GM18951 (cell line): ENCODE measurements around the gene FAM199X.

Source experiments
- POLR2A ChIP-seq: IDR thresholded peaks from 4 replicates; pipeline ENCODE4 v1.6.1; 2011; ENCODE audit warnings: mild to moderate bottlenecking; ENCODE audit not compliant: insufficient read length, insufficient read depth; ENCODE audit errors: extremely low read depth
- in situ Hi-C: fragments of 300-500 bp; cut with MboI; formaldehyde crosslinking; loops from one replicate; pipeline ENCODE4 v1.12.0; 2022; ENCODE audit warnings: low sequenced_read_pairs, mixed read lengths, inconsistent platforms; ENCODE audit not compliant: unreplicated experiment

Gene FAM199X

GRCh38 chrX:104156630-104157529 lies 9.4 kb upstream of the FAM199X start, which contains the start of gene SLC25A53:
Gene SLC25A53 (minus strand): TSS chrX:104157009. CDS start chrX:104105257, 51,752 bp downstream.
- peak; percentile 59 for TF ChIP-seq POLR2A
- in situ Hi-C loops, result no loop called here

- no peak for TF ChIP-seq POLR2A
- in situ Hi-C loops, result no loop called here
Measured at GRCh38 chrX:104166735-104167436, 633 bp downstream of the FAM199X start.

GRCh38 chrX:104168127-104168526 lies 1.9 kb downstream of the FAM199X start:
- no peak for TF ChIP-seq POLR2A
- in situ Hi-C loops, result no loop called here

GRCh38 chrX:104172121-104172520 lies 5.9 kb downstream of the FAM199X start:
- in situ Hi-C loops, result no loop called here
- no peak for TF ChIP-seq POLR2A

GRCh38 chrX:104172788-104173187 lies 6.5 kb downstream of the FAM199X start:
- in situ Hi-C loops, result no loop called here
- no peak for TF ChIP-seq POLR2A

- no peak for TF ChIP-seq POLR2A
- in situ Hi-C loops, result no loop called here
Measured at GRCh38 chrX:104173841-104174240, 7.6 kb downstream of the FAM199X start.

- TF ChIP-seq POLR2A, result no peak
- in situ Hi-C loops, result no loop called here
Measured at GRCh38 chrX:104183685-104184084, 17.4 kb downstream of the FAM199X start.

- in situ Hi-C loops, result no loop called here
- no peak for TF ChIP-seq POLR2A
Measured at GRCh38 chrX:104187931-104188330, 21.7 kb downstream of the FAM199X start.

DNA sequence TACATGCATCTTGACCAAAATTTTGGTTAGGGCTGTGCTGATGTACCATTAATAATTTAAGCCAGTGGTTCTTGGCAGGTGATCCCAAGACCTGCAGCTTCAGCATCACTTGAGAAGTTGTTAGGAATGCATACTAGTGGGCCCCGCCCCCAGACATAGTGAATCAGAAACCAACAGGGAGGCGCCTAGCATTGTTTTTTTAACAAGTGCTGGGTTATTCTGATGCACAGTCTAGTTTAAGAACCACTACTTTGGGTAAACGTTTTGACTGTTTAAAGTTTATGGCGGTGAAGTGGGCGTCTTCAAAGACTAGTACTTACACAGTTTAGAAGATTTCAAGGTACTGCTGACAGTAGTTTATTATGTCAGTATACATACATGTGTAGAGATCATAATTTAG lies 23.6 kb downstream of the FAM199X start:
- in situ Hi-C loops, result no loop called here

DNA sequence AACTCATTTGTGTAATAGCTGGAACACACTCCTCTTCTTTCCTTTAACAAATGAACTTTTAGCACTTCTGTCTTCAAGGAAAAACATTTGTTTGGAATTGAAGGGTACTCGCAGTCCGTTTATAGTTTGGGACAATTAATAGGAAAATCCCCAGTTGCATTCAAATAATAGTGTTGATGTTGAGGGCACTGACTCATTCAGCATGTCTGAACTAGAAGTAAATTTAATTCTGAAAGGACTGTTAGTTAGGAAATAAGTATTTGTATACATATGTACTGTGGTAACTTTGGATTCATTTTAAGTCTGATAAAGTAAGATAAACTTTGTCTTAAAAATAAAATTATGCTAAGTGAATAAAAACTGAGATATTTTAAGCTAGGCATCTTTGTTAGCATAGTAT lies 27.2 kb downstream of the FAM199X start:
- TF ChIP-seq POLR2A, result no peak
- in situ Hi-C loops, result no loop called here

More for the DNA sequence above, 23.6 kb downstream of the FAM199X start:
- TF ChIP-seq POLR2A, result no peak

GRCh38 chrX:104195013-104195412 lies 28.8 kb downstream of the FAM199X start:
- TF ChIP-seq POLR2A, result no peak
- in situ Hi-C loops, result no loop called here

- in situ Hi-C loops, result no loop called here
- TF ChIP-seq POLR2A, result no peak
Measured at GRCh38 chrX:104195489-104196084, 29.3 kb downstream of the FAM199X start.

DNA sequence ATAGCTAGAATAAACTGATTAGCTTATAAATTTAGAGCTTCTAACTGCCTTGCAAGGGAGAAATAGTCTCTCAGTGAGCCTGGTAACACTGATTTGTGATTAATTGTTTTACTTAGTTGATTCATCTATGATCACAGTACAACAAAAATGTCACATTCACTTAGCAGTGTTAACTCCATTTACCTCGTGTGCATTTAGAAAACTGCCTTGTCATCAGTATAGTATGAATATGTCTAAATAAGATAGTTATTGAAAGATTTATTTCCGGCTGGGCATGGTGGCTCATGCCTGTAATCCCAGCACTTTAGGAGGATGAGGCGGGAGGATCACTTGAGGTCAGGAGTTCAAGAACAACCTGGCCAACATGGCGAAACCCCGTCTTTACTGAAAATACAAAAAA lies 39.3 kb downstream of the FAM199X start:
- in situ Hi-C loops, result no loop called here
- no peak for TF ChIP-seq POLR2A
